Testis (tissue), 3 donors: ENCODE measurements around the gene GPC1. TPM values are rescaled to one million over a fixed set of nuclear protein-coding genes. Genes with fewer than 3 reads are reported as not detected.

Experiments used
- DNase-seq: peaks from one replicate; pipeline ENCODE4 v3.0.0-alpha.2; 2019
- H3K27ac ChIP-seq, 2 donors: fragments of 200-600 bp; sonication (generic); one replicate each; pipeline ENCODE4 v1.5.1; 2019
- H3K27me3 ChIP-seq: fragments of 200-600 bp; sonication (generic); one replicate; pipeline ENCODE4 v1.5.1; 2019
- H3K36me3 ChIP-seq: fragments of 200-600 bp; sonication (generic); one replicate; pipeline ENCODE4 v1.5.1; 2017; ENCODE audit warnings: low read depth; ENCODE audit errors: missing control alignments
- H3K4me1 ChIP-seq: fragments of 200-600 bp; sonication (generic); one replicate; pipeline ENCODE4 v1.5.1; 2019
- H3K4me3 ChIP-seq, 2 donors: fragments of 200-600 bp; sonication (generic); one replicate each; pipeline ENCODE4 v1.5.1; 2017 to 2019
- H3K9me3 ChIP-seq: fragments of 200-600 bp; sonication (generic); one replicate; pipeline ENCODE4 v1.5.1; 2017
- POLR2A ChIP-seq: fragments of 450-650 bp; IDR thresholded peaks from one replicate; pipeline ENCODE4 v1.6.1; 2017; ENCODE audit warnings: antibody characterized with exemption, mild to moderate bottlenecking, moderate library complexity
- WGBS, 2 donors: methylation state at CpG; one replicate each; pipeline ENCODE4 v1.1.5; 2018; 5-methylcytosine and 5-hydroxymethylcytosine counted together
- intact Hi-C: fragments of 100-400 bp; cut with DNase I; formaldehyde crosslinking; loops from one replicate; pipeline ENCODE4 v1.15.1; 2023; ENCODE audit warnings: low total_unique reads
- polyA plus RNA-seq: library from polyadenylated mRNA; stranded (reverse); fragments of 350-450 nt; fragmentation: Illumina TruSeq; extraction: RNeasy Lipid Tissue Mini Kit (QIAGEN cat#74804); gene quantifications from one replicate; pipeline ENCODE4 v1.2.3, GENCODE V29; 2014; ENCODE audit warnings: low read depth, low replicate concordance; ENCODE audit not compliant: insufficient read depth
- total RNA-seq, 2 donors: library from RNA; depleted of rRNA; stranded (reverse); fragments of >200 nt; gene quantifications; one replicate each; pipeline ENCODE4 v1.2.3, GENCODE V29; 2016
- TF ChIP-seq, protein P1 (sequence below), 3 experiments: fragments of 450-650 bp in 2 of 3; fragments of 200-600 bp in 1 of 3; sonication (generic) in 1 of 3; IDR thresholded peaks; one replicate each; pipeline ENCODE4 v1.5.1; 2016 to 2019; ENCODE audit warnings: antibody characterized with exemption in 3 of 3, mild to moderate bottlenecking in 2 of 3, moderate library complexity in 1 of 3

GPC1 gene
- total and polyA plus RNA-seq, 3 donors from 2014 or later: 74.2 to 479 (median 244) TPM

DNA sequence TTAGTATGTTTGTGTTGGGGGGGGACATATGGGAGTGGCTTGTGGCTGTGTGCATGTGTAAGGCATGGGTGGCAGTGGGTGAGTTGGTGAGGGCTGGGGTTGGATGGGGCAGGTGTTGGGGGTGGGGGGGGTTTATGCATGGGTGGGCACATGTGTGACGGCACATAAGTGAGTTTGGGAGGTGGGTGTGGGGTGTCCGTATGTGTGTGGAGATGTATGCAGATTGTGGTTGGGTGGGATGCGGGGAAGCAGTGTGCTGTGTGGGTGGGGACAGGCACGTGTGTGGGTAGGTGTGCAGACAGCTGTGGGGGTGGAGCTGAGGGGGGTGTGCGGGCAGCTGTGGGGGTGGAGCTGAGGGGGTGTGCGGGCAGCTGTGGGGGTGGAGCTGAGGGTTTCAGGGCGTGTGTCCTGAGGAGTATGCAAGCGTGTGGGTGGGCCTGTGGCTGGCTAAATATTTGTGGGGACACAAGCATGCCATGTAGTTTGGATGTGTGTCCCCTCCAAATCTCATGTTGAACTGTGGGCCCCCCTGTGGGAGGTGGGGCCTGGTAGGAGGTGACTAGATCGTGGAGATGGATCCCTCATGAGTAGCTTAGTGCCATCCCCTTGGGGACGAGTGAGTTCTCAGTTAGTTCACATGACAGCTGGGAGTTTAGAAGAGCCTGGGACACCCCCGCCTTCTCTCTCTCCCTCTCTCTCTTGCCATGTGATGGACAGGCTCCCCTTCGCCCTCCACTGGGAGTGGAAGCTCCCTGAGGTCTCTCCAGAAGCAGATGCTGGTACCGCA, 62.9 kb downstream of the GPC1 start:
- no peaks in the 10 kb centered on the region for H3K4me1 ChIP-seq
- 82 to 91% methylated on average over 13 of the region's 13 CpGs for WGBS, 2 donors
- no peaks in the 10 kb centered on the region for H3K9me3 ChIP-seq
- no peaks in the 10 kb centered on the region for H3K36me3 ChIP-seq
- no peak overlapping the region for H3K4me3 ChIP-seq
- no peak for TF ChIP-seq POLR2A
- TF ChIP-seq, protein P1, sequence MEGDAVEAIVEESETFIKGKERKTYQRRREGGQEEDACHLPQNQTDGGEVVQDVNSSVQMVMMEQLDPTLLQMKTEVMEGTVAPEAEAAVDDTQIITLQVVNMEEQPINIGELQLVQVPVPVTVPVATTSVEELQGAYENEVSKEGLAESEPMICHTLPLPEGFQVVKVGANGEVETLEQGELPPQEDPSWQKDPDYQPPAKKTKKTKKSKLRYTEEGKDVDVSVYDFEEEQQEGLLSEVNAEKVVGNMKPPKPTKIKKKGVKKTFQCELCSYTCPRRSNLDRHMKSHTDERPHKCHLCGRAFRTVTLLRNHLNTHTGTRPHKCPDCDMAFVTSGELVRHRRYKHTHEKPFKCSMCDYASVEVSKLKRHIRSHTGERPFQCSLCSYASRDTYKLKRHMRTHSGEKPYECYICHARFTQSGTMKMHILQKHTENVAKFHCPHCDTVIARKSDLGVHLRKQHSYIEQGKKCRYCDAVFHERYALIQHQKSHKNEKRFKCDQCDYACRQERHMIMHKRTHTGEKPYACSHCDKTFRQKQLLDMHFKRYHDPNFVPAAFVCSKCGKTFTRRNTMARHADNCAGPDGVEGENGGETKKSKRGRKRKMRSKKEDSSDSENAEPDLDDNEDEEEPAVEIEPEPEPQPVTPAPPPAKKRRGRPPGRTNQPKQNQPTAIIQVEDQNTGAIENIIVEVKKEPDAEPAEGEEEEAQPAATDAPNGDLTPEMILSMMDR (IDR thresholded peaks at IDR 0.05): no peak
- intact Hi-C loops: no loop called here
- no peaks in the 10 kb centered on the region for H3K27me3 ChIP-seq
- DNase-seq: no peak
- H3K27ac ChIP-seq: no peak overlapping the region

DNA sequence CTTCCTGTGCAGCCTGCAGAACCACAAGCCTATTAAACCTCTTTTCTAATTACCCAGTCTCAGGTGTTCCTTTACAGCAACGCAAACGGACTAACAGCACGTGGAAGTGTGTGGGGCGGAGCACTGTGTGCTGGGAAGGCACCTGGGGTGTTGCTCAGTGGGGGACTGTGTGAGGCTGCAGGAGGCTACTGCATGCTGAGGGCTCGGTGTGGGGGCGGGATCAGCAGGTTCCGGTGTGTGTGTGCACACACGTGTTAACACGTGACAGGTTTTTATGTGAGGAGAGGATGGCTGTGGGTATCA, 63.4 kb downstream of the GPC1 start:
- 84 to 95% methylated on average over 9 of the region's 9 CpGs for WGBS, 2 donors

DNA sequence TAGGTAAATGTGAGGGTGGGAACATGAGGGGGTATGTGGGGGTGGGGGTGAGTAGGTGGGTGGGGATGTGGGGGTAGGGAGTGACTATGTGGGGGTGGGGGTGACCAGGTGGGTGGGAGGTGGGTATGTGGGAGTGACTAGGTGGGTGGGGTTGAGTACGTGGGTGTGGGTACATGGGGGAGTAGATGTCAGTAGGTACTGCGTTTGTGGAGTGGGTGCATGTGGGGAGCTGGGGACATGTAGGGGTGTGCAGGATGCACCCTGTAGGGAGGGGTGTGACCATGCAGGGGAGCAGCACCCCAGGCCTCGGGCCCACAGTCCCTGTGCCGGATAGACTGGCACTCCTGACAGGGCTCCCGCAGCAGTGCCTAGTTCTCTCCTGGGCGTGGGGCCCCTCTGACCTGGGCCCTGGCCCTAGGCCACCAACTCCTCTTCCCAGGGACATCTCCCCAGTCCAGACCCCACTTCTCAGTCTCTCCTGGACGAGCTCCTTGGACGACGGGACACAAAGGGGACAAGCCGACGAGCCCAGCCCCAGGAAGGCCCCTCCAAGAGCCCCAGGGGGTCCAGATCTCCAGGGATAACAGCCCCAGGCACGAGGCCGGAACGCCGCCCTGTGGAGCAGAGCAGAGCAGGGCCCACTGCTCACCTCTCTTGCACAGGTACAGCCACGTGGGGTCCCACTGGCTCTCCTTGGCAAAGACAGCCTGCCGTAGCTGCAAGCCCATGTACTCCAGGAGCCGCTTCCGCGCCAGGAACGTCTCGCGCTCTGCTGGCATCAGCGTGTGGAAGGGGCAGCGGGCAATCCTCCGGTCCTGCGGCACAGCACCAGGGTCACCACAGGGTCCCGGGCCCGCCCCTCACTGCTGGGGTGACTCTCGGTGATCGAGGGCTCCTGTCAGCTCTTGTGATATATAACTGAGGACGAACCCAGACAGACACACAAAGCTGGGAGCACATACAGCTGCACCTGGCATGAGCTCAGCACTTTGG, 64.1 kb downstream of the GPC1 start:
- TF ChIP-seq, protein P1 (IDR thresholded peaks at IDR 0.05): no peak
- no peaks in the 10 kb centered on the region for H3K9me3 ChIP-seq
- no peak for DNase-seq
- no peak overlapping the region for H3K4me3 ChIP-seq
- 92 to 96% methylated on average over 20 to 31 of the region's 32 CpGs for WGBS, 2 donors
- intact Hi-C loops: no loop called here
- no peaks in the 10 kb centered on the region for H3K27me3 ChIP-seq
- no peak overlapping the region for H3K27ac ChIP-seq
- H3K4me1 ChIP-seq: no peaks in the 10 kb centered on the region
- H3K36me3 ChIP-seq: no peaks in the 10 kb centered on the region

More for the DNA sequence above, 63.4 kb downstream of the GPC1 start:
- intact Hi-C loops: no loop called here
- Histone ChIP-seq H3K36me3 (no peaks in the 10 kb centered on the region), H3K9me3 (no peaks in the 10 kb centered on the region), H3K4me3 (no peak overlapping the region), H3K4me1 (no peaks in the 10 kb centered on the region), H3K27ac (no peak overlapping the region), H3K27me3 (no peaks in the 10 kb centered on the region)
- no peak for DNase-seq
- TF ChIP-seq, protein P1 (IDR thresholded peaks at IDR 0.05): no peak
- TF ChIP-seq POLR2A: no peak

DNA sequence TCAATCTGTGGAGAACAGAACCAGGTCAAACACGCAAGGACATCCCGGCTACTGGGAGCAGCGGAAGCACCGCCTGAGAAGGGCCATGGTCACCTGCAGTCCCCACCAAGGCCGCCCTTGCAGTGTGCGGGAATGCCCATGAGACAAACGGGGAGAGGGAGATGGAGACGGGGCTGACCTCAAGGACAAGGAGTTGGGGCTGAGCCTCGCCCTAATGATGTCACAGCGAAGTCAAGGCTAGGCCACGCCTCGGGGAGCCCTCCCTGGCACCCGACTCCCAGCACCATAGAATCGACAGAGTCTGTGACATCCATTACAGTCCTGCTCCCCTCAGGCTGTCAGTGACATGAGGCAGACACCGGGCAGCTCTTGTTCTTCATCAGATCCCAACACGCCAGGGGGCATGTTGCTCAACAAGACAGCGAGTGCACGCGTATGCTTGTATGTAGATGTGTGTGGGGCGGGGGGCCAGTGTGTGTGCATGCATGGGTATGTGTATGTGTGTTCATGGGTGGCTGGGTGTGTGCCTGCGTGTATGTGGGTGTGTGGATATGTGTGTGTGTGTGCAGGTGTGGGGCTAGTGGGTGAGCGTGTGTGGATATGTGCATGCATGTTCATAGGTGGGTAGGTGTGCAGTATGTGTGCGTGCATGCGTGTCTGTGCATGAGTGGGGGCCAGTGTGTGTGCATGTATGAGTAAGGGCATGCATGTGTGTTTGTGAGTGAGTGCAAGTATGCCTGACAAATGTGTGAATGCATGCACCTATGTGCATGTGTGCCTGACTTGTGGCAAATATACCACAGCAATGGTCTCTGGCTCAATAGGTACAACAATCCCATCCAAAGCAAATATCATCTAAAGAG, 65.3 kb downstream of the GPC1 start:
- Histone ChIP-seq H3K36me3 (no peaks in the 10 kb centered on the region), H3K4me3 (no peak overlapping the region), H3K9me3 (no peaks in the 10 kb centered on the region), H3K4me1 (no peaks in the 10 kb centered on the region), H3K27ac (no peak overlapping the region), H3K27me3 (no peaks in the 10 kb centered on the region)
- intact Hi-C loops: no loop called here
- WGBS, 2 donors: 91 to 96% methylated on average over 17 to 24 of the region's 24 CpGs
- TF ChIP-seq, protein P1 (IDR thresholded peaks at IDR 0.05): no peak
- TF ChIP-seq POLR2A: no peak
- DNase-seq: no peak
